GM12801 (cell line): ENCODE data around the gene STAB1.

Experiments
- TF ChIP-seq, protein P1 (sequence below): IDR thresholded peaks from one replicate; pipeline ENCODE4 v1.5.1; 2011; ENCODE audit warnings: control low read depth; ENCODE audit not compliant: insufficient read length; ENCODE audit errors: extremely low read depth

The STAB1 gene

DNA sequence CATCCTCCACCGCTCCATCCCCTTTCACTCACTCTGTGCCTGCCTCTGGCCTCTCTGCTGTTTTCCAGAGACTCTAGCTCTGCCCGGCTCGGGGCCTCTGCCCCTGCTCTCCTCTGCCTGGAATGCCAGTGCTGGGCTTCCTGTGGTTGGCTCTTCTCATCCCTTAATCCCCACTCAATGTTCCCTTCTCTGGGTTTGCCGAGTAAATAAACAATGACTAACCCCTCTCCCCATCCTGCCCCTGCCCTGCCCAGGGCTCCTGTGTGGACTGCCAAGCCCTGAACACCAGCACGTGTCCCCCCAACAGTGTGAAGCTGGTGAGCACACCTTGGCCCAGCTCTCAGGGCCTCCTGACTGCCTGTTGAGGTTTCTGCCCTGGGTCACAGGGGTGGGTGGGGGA lies 12.2 kb downstream of the STAB1 start:
- TF ChIP-seq, protein P1, sequence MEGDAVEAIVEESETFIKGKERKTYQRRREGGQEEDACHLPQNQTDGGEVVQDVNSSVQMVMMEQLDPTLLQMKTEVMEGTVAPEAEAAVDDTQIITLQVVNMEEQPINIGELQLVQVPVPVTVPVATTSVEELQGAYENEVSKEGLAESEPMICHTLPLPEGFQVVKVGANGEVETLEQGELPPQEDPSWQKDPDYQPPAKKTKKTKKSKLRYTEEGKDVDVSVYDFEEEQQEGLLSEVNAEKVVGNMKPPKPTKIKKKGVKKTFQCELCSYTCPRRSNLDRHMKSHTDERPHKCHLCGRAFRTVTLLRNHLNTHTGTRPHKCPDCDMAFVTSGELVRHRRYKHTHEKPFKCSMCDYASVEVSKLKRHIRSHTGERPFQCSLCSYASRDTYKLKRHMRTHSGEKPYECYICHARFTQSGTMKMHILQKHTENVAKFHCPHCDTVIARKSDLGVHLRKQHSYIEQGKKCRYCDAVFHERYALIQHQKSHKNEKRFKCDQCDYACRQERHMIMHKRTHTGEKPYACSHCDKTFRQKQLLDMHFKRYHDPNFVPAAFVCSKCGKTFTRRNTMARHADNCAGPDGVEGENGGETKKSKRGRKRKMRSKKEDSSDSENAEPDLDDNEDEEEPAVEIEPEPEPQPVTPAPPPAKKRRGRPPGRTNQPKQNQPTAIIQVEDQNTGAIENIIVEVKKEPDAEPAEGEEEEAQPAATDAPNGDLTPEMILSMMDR = no peak

DNA sequence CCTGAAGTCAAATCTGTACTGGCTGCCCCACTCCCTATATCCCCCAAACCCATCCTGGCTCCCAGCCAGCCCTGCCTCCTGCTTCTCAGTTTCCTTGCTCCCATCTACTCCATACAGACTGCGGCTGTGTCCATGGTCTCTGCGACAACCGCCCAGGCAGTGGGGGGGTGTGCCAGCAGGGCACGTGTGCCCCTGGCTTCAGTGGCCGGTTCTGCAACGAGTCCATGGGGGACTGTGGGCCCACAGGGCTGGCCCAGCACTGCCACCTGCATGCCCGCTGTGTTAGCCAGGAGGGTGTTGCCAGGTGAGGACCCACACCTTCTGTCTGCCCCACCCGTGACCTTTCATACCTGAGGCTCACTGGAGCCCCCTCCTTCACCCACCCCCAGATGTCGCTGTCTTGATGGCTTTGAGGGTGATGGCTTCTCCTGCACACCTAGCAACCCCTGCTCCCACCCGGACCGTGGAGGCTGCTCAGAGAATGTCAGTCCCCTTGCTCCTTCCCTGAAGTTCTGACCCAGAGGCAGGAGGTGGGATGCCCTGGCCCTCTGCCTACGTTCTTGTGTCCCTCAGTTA lies 14.7 kb downstream of the STAB1 start:
- TF ChIP-seq, protein P1 = no peak

DNA sequence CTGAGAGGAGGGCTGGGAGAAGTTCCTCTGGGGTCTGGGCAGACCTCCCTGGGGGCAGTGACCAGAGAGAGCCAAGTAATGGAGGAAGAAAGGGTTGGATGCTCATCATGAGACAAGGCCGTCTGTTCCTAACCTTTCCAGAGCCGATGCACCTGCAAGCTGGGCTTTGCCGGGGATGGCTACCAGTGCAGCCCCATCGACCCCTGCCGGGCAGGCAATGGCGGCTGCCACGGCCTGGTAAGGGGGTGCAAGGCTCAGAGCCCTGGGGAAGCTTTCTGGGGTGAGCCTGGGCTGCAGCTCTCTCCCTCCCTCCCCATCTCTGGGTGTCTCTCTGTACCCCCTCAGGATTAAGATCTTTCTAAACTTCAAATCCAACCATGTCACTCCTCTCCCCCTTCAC lies 16.4 kb downstream of the STAB1 start:
- TF ChIP-seq, protein P1 = no peak

DNA sequence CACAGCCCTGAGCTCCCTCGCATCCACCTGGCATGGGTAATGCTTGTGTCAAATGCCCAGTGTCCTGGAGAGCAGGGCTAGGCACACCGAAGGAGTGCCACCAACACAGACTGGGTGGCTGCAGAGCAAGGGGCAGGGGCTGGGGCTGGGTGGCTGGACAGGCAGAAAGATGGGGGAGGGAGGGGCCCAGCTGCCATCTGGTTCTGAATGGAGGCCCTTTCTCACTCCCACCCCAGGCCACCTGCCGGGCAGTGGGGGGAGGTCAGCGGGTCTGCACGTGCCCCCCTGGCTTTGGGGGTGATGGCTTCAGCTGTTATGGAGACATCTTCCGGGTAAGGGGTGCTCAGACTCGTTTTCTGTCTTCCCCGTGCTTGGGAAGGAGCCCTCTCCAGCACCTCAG lies 17.0 kb downstream of the STAB1 start:
- TF ChIP-seq, protein P1 = no peak

DNA sequence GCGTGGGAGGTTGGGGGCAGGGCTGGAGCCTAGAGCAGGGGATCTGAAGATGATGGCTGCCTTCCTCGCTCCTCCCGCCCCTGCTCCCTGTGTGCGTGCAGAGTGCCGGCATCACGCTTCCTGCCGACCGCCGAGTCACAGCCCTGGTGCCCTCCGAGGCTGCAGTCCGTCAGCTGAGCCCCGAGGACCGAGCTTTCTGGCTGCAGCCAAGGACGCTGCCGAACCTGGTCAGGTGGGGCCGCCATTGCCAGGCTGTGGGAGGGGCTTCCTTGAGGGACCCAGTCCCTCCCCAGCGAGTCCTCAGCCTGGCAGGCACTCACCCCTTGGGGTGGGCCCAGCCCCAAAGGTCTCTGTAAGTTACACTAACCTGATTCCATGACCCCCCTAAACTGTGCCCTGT lies 17.6 kb downstream of the STAB1 start:
- TF ChIP-seq, protein P1 = no peak

DNA sequence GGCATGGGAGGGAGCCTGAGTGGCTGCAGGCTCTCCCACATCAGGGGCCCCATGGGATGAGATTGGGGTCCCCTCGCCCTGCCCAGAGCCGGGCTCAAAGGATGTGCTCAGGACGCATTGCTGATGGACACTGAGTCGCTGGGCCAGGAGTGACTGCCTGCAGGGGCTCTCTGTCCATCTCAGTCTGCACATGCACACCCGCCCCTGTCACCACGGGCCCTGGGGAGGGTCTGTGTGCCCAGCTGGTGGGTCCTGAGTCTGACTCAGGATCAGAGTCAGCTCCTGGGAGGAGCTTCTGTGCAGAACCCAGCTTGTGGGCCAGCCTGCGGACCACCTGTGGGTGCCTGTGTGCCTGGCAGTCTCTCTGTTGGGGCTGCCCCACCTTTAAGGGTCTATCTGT lies 18.1 kb downstream of the STAB1 start:
- TF ChIP-seq, protein P1 = no peak

DNA sequence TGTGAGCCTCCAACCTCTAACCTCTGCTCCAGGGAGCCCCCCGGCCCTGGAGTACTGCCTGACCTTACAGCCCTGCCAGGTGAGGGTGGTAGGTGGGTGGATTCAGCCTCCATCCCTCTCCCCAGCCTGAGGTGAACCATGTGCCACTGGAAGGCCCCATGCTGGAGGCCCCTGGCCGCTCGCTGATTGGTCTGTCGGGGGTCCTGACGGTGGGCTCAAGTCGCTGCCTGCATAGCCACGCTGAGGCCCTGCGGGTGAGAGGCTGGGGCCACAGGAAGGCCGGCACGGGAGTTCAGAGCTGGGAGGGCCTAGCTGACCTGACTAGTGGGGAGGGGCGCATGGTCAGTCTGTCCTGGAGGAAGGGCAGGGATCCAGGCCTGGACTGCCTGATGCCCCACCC lies 19.4 kb downstream of the STAB1 start:
- TF ChIP-seq, protein P1 = no peak
